ENCODE measurements around the gene SAA4.
"Not testable (repeated sequence)": the region's sequence is repeated elsewhere in the genome, so short reads cannot be mapped to it uniquely, and the experiment has no call there.

GRCh38 chr11:18189476-18190245, 46.9 kb downstream of the SAA4 start:
- not testable (repeated sequence) for TF ChIP-seq CTCF (conservative IDR thresholded peaks at IDR 0.05 in 1 of 2, IDR thresholded peaks at IDR 0.05 in 1 of 2; ENCODE audit: extremely low read depth in 1 of 2, insufficient read depth in 1 of 2, low read depth in 1 of 2, low read length in 2 of 2); EZH2 (IDR thresholded peaks at IDR 0.05; ENCODE audit: borderline replicate concordance, low read length)

All from mammary epithelial cell (primary cell).